Chondrocyte (in vitro differentiated cells): ENCODE data around the gene CAMK1G. TPM values are rescaled to one million over a fixed set of nuclear protein-coding genes. Genes with fewer than 3 reads are reported as not detected.

Experiments used
- DNase-seq: peaks from one replicate; pipeline ENCODE4 v3.0.0; 2021; ENCODE audit warnings: mixed read lengths, low spot score
- H3K27ac Mint-ChIP-seq: one replicate; pipeline ENCODE4 v1.8.0; 2021; ENCODE audit warnings: mild to moderate bottlenecking, moderate library complexity, mixed read lengths; ENCODE audit not compliant: unreplicated experiment
- H3K27me3 Mint-ChIP-seq: 2 replicates; pipeline ENCODE4 v1.8.0; 2021; ENCODE audit warnings: low read depth, mixed read lengths
- H3K36me3 Mint-ChIP-seq: 2 replicates; pipeline ENCODE4 v1.8.0; 2021; ENCODE audit warnings: low read depth, mixed read lengths
- H3K4me1 Mint-ChIP-seq: 2 replicates; pipeline ENCODE4 v1.8.0; 2021; ENCODE audit warnings: low read depth, mild to moderate bottlenecking, mixed read lengths
- H3K4me3 Mint-ChIP-seq: one replicate; pipeline ENCODE4 v1.8.0; 2021; ENCODE audit warnings: mild to moderate bottlenecking, moderate library complexity, mixed read lengths; ENCODE audit not compliant: unreplicated experiment
- H3K9me3 Mint-ChIP-seq: 2 replicates; pipeline ENCODE4 v1.8.0; 2021; ENCODE audit warnings: low read depth, mixed read lengths
- total RNA-seq: library from RNA; stranded (reverse); gene quantifications from 3 replicates; pipeline ENCODE4 v1.2.1, GENCODE V29; 2021
- TF ChIP-seq, protein P1 (sequence below): fragments of 200-600 bp; sonication (generic); IDR thresholded peaks from 2 replicates; pipeline ENCODE4 v1.5.0; 2021; ENCODE audit warnings: antibody characterized with exemption, mild to moderate bottlenecking, moderate library complexity

Gene CAMK1G
- total RNA-seq, 1 donor from 2014 or later = not detected

GRCh38 chr1:209576392-209577197, 6.9 kb upstream of the CAMK1G start:
- no peaks in the 10 kb centered on the region for H3K9me3 Mint-ChIP-seq
- TF ChIP-seq, protein P1, sequence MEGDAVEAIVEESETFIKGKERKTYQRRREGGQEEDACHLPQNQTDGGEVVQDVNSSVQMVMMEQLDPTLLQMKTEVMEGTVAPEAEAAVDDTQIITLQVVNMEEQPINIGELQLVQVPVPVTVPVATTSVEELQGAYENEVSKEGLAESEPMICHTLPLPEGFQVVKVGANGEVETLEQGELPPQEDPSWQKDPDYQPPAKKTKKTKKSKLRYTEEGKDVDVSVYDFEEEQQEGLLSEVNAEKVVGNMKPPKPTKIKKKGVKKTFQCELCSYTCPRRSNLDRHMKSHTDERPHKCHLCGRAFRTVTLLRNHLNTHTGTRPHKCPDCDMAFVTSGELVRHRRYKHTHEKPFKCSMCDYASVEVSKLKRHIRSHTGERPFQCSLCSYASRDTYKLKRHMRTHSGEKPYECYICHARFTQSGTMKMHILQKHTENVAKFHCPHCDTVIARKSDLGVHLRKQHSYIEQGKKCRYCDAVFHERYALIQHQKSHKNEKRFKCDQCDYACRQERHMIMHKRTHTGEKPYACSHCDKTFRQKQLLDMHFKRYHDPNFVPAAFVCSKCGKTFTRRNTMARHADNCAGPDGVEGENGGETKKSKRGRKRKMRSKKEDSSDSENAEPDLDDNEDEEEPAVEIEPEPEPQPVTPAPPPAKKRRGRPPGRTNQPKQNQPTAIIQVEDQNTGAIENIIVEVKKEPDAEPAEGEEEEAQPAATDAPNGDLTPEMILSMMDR = peak; percentile 96
- no peaks in the 10 kb centered on the region for H3K36me3 Mint-ChIP-seq
- DNase-seq = no peak
- peaks cover 44% of the 10 kb centered on the region for H3K27me3 Mint-ChIP-seq
- H3K27ac Mint-ChIP-seq = no peak overlapping the region
- H3K4me1 Mint-ChIP-seq = no peaks in the 10 kb centered on the region
- H3K4me3 Mint-ChIP-seq = no peak overlapping the region

GRCh38 chr1:209577346-209577745, 6.2 kb upstream of the CAMK1G start:
- Mint-ChIP-seq H3K27ac (no peak overlapping the region), H3K4me1 (no peaks in the 10 kb centered on the region), H3K27me3 (peaks cover 38% of the 10 kb centered on the region), H3K36me3 (no peaks in the 10 kb centered on the region), H3K4me3 (no peak overlapping the region), H3K9me3 (no peaks in the 10 kb centered on the region)
- no peak for DNase-seq
- TF ChIP-seq, protein P1 = no peak

- TF ChIP-seq, protein P1 = no peak
- H3K4me1 Mint-ChIP-seq = no peaks in the 10 kb centered on the region
- peaks cover 11% of the 10 kb centered on the region for H3K27me3 Mint-ChIP-seq
- DNase-seq = no peak
- H3K27ac Mint-ChIP-seq = no peak overlapping the region
- H3K4me3 Mint-ChIP-seq = no peak overlapping the region
- H3K36me3 Mint-ChIP-seq = no peaks in the 10 kb centered on the region
- no peaks in the 10 kb centered on the region for H3K9me3 Mint-ChIP-seq
These were observed 2.9 kb upstream of the CAMK1G start for GRCh38 chr1:209580577-209580976.

DNA sequence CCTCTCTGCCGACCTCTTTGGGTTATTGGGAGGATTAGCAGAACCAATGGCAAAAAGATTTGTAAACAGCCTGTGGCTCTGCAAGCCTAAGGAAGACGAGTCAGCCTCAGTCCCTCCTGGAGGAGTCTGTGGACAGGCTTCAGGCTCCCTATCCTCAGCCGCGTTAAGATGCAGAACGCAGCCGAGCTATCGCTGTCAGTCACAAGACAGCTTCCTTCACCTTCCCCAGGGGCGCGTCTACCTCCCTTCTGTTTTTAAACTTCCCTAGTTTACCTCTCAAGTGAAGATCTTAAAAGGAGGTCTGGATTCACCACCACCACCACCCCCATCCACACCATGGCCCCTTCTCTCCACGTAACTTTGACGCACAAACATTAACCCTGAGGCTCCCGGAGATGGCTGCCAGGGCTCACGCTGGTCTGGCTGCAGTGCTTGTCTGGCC, 738 bp downstream of the CAMK1G start:
- TF ChIP-seq, protein P1 = no peak
- no peak overlapping the region for H3K4me3 Mint-ChIP-seq
- peaks cover 9% of the 10 kb centered on the region for H3K27me3 Mint-ChIP-seq
- DNase-seq = no peak
- H3K4me1 Mint-ChIP-seq = no peaks in the 10 kb centered on the region
- no peak overlapping the region for H3K27ac Mint-ChIP-seq
- no peaks in the 10 kb centered on the region for H3K9me3 Mint-ChIP-seq
- no peaks in the 10 kb centered on the region for H3K36me3 Mint-ChIP-seq

- H3K9me3 Mint-ChIP-seq = no peaks in the 10 kb centered on the region
- no peak for DNase-seq
- TF ChIP-seq, protein P1 = no peak
- H3K4me3 Mint-ChIP-seq = no peak overlapping the region
- no peaks in the 10 kb centered on the region for H3K36me3 Mint-ChIP-seq
- peaks cover 10% of the 10 kb centered on the region for H3K27me3 Mint-ChIP-seq
- H3K4me1 Mint-ChIP-seq = no peaks in the 10 kb centered on the region
- no peak overlapping the region for H3K27ac Mint-ChIP-seq
These were observed 1.7 kb downstream of the CAMK1G start for GRCh38 chr1:209585197-209585596.
